ENCODE results near the gene AP4M1. TPM values are rescaled to one million over a fixed set of nuclear protein-coding genes. Genes with fewer than 3 reads are reported as not detected.

The AP4M1 gene
- total and polyA plus RNA-seq, 2 donors (not counting 1 experiment from before 2014, with no cell fraction given), result 17.2 to 19.6 TPM

DNA sequence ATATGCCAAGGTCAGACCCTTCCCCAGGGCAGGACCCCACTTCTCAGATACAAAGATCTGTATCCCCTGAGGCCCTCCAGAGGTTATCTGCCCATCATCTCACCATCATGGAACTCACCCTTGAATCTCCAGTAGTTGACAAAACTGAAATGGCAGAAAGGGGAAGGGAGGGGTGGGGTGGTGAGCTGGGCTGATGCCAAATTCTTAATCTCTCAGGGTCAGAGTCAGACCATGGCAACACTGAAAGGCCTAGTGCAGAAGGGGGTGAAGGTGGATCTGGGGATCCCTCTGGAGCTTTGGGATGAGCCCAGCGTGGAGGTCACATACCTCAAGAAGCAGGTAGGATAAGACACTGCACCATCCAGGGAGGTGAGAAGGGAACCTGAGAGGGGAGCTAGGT lies 21.1 kb downstream of the AP4M1 start:
- H3K4me3 ChIP-seq (replicated peaks in 1 of 4; ENCODE audit: control extremely low read depth in 1 of 4, insufficient read depth in 1 of 4, low read depth in 3 of 4, low read length in 4 of 4), result no peak overlapping the region
- peaks cover 16% of the 10 kb centered on the region for H3K79me2 ChIP-seq (ENCODE audit: control insufficient read depth, insufficient read depth, low read length)
- no peak for DNase-seq (ENCODE audit: low read depth in 2 of 2)
- H3K4me1 ChIP-seq (ENCODE audit: control insufficient read depth, extremely low read depth, insufficient read depth, low read length), result peaks cover 3% of the 10 kb centered on the region
- no peak overlapping the region for H3K27ac ChIP-seq (ENCODE audit: insufficient read depth, low read length)
- H4K20me1 ChIP-seq (ENCODE audit: control insufficient read depth, extremely low read depth, insufficient read depth, low read length), result no peaks in the 10 kb centered on the region
- no peaks in the 10 kb centered on the region for H3K9me3 ChIP-seq (ENCODE audit: control insufficient read depth, insufficient read depth, low read depth, low read length)
- peaks cover 3% of the 10 kb centered on the region for H3K36me3 ChIP-seq (ENCODE audit: control insufficient read depth, insufficient read depth, low read length)
- H3K27me3 ChIP-seq (ENCODE audit: control insufficient read depth, insufficient read depth, low read length), result no peaks in the 10 kb centered on the region
- no peak overlapping the region for H3K9ac ChIP-seq (ENCODE audit: insufficient read depth, low read length)
- H2AFZ ChIP-seq (ENCODE audit: low read length), result no peak overlapping the region
- no peak overlapping the region for H3K4me2 ChIP-seq (ENCODE audit: extremely low read depth, insufficient read depth, low read length)
- no peak for TF ChIP-seq EZH2 (IDR thresholded peaks at IDR 0.05; ENCODE audit: low read length, missing control alignments)
- TF ChIP-seq, protein P1, sequence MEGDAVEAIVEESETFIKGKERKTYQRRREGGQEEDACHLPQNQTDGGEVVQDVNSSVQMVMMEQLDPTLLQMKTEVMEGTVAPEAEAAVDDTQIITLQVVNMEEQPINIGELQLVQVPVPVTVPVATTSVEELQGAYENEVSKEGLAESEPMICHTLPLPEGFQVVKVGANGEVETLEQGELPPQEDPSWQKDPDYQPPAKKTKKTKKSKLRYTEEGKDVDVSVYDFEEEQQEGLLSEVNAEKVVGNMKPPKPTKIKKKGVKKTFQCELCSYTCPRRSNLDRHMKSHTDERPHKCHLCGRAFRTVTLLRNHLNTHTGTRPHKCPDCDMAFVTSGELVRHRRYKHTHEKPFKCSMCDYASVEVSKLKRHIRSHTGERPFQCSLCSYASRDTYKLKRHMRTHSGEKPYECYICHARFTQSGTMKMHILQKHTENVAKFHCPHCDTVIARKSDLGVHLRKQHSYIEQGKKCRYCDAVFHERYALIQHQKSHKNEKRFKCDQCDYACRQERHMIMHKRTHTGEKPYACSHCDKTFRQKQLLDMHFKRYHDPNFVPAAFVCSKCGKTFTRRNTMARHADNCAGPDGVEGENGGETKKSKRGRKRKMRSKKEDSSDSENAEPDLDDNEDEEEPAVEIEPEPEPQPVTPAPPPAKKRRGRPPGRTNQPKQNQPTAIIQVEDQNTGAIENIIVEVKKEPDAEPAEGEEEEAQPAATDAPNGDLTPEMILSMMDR (conservative IDR thresholded peaks at IDR 0.05 in 1 of 2, IDR thresholded peaks at IDR 0.05 in 1 of 2; ENCODE audit: low read depth in 1 of 2, low read length in 2 of 2), result no peak

DNA sequence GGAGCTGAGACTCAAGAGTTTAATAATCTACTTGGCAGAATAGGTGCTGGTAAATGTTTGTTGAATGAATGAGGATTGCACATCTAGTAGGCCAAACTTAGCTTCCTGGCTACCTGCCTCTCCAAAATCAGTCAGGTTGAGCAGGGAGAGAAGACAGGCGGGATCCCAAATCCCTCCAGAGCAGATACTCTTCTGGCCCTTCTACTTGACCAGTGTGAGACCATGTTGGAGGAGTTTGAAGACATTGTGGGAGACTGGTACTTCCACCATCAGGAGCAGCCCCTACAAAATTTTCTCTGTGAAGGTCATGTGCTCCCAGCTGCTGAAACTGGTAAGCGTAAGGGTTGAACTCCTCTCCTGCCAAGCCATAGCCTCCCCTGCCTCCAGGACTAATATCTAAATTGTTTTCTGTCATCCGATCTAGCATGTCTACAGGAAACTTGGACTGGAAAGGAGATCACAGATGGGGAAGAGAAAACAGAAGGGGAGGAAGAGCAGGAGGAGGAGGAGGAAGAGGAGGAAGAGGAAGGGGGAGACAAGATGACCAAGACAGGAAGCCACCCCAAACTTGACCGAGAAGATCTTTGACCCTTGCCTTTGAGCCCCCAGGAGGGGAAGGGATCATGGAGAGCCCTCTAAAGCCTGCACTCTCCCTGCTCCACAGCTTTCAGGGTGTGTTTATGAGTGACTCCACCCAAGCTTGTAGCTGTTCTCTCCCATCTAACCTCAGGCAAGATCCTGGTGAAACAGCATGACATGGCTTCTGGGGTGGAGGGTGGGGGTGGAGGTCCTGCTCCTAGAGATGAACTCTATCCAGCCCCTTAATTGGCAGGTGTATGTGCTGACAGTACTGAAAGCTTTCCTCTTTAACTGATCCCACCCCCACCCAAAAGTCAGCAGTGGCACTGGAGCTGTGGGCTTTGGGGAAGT lies 23.1 kb downstream of the AP4M1 start:
- Histone ChIP-seq H3K27ac (ENCODE audit: insufficient read depth, low read length) (no peak overlapping the region), H4K20me1 (ENCODE audit: control insufficient read depth, extremely low read depth, insufficient read depth, low read length) (no peaks in the 10 kb centered on the region), H3K27me3 (ENCODE audit: control insufficient read depth, insufficient read depth, low read length) (no peaks in the 10 kb centered on the region), H3K79me2 (ENCODE audit: control insufficient read depth, insufficient read depth, low read length) (peaks cover 7% of the 10 kb centered on the region), H3K4me3 (replicated peaks in 1 of 4; ENCODE audit: control extremely low read depth in 1 of 4, insufficient read depth in 1 of 4, low read depth in 3 of 4, low read length in 4 of 4) (no peak overlapping the region), H3K9me3 (ENCODE audit: control insufficient read depth, insufficient read depth, low read depth, low read length) (no peaks in the 10 kb centered on the region), H3K4me2 (ENCODE audit: extremely low read depth, insufficient read depth, low read length) (no peak overlapping the region), H3K4me1 (ENCODE audit: control insufficient read depth, extremely low read depth, insufficient read depth, low read length) (peaks cover 6% of the 10 kb centered on the region), H2AFZ (ENCODE audit: low read length) (no peak overlapping the region), H3K9ac (ENCODE audit: insufficient read depth, low read length) (no peak overlapping the region), H3K36me3 (ENCODE audit: control insufficient read depth, insufficient read depth, low read length) (peaks cover 3% of the 10 kb centered on the region)
- TF ChIP-seq, protein P1 (conservative IDR thresholded peaks at IDR 0.05 in 1 of 2, IDR thresholded peaks at IDR 0.05 in 1 of 2; ENCODE audit: low read depth in 1 of 2, low read length in 2 of 2), result no peak
- TF ChIP-seq EZH2 (IDR thresholded peaks at IDR 0.05; ENCODE audit: low read length, missing control alignments), result no peak
- DNase-seq (ENCODE audit: low read depth in 2 of 2), result no peak

DNA sequence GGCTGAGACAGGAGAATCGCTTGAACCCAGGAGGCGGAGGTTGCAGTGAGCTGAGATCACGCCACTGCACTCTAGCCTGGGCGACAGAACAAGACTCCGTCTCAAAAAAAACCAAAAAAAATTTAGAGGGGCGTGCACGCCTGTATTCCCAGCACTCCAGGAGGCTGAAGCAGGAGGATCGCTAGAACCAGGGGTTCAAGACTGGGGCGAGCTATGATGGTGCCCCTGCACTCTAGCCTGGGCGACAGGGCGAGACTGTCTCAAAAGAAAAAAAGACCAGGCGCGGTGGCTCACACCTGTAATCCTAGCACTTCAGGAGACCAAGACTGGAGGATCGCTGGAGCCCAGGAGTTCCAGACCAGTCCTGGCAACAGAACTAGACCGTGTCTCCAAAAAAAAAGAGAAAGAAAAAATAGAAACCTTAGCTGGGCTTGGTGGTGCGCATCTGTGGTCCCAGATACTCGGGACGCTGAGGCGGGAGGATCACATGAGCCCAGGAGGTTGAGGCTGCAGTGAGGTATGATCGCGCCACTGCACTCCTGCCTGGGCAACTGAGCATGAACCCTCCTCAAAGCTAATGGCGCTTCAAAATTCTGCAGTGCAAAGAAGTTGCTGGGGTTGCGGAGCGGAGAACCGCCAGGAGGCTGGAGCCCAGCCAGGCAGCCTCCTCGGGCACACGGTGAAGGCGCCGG lies 24.9 kb downstream of the AP4M1 start:
- TF ChIP-seq EZH2 (IDR thresholded peaks at IDR 0.05; ENCODE audit: low read length, missing control alignments), result no peak
- TF ChIP-seq, protein P1 (conservative IDR thresholded peaks at IDR 0.05 in 1 of 2, IDR thresholded peaks at IDR 0.05 in 1 of 2; ENCODE audit: low read depth in 1 of 2, low read length in 2 of 2), result no peak
- Histone ChIP-seq H3K27me3 (ENCODE audit: control insufficient read depth, insufficient read depth, low read length) (no peaks in the 10 kb centered on the region), H2AFZ (ENCODE audit: low read length) (peak overlapping the region; percentile 96), H3K4me2 (ENCODE audit: extremely low read depth, insufficient read depth, low read length) (peak overlapping the region; percentile 90), H3K4me1 (ENCODE audit: control insufficient read depth, extremely low read depth, insufficient read depth, low read length) (peaks cover 3% of the 10 kb centered on the region), H3K27ac (ENCODE audit: insufficient read depth, low read length) (peak overlapping the region; percentile 95), H3K9ac (ENCODE audit: insufficient read depth, low read length) (peak overlapping the region; percentile 92), H3K36me3 (ENCODE audit: control insufficient read depth, insufficient read depth, low read length) (peaks cover 3% of the 10 kb centered on the region), H4K20me1 (ENCODE audit: control insufficient read depth, extremely low read depth, insufficient read depth, low read length) (no peaks in the 10 kb centered on the region), H3K9me3 (ENCODE audit: control insufficient read depth, insufficient read depth, low read depth, low read length) (no peaks in the 10 kb centered on the region), H3K79me2 (ENCODE audit: control insufficient read depth, insufficient read depth, low read length) (peaks cover 3% of the 10 kb centered on the region), H3K4me3 (replicated peaks in 1 of 4; ENCODE audit: control extremely low read depth in 1 of 4, insufficient read depth in 1 of 4, low read depth in 3 of 4, low read length in 4 of 4) (peak overlapping the region; percentile 71 to 95 (median 89))
- DNase-seq (ENCODE audit: low read depth in 2 of 2), result no peak

Data from fibroblast of lung (primary cell).